CD4-positive, alpha-beta memory T cell (primary cell): Measurements from ENCODE around the gene CHRNA10. TPM values are rescaled to one million over a fixed set of nuclear protein-coding genes. Genes with fewer than 3 reads are reported as not detected.

Source experiments
- CTCF ChIA-PET: fragments of 350-600 bp; sonication (Branson Sonifier 250); formaldehyde crosslinking; loops from one replicate; lab custom pipeline; 2021; ENCODE audit warnings: inconsistent platforms; ENCODE audit not compliant: partially characterized antibody; lab: Charles Lee
- POLR2A ChIA-PET: fragments of 350-600 bp; sonication (Branson Sonifier 250); formaldehyde crosslinking; loops from one replicate; lab custom pipeline; 2021; ENCODE audit not compliant: partially characterized antibody; lab: Charles Lee
- DNase-seq, 5 donors: peaks; one replicate each; pipeline versions ENCODE4 v3.0.0 to v3.0.0-alpha.2; 2020 to 2022; ENCODE audit warnings: mixed read lengths in 1 of 5
- H3K27ac ChIP-seq: one replicate; pipeline ENCODE4 v1.7.0; 2013; ENCODE audit warnings: low read depth, low read length
- H3K27me3 ChIP-seq: 2 replicates; pipeline ENCODE4 v1.7.0; 2013; ENCODE audit warnings: mild to moderate bottlenecking, low read length, moderate library complexity; ENCODE audit not compliant: insufficient read depth
- H3K36me3 ChIP-seq: 2 replicates; pipeline ENCODE4 v1.7.0; 2013; ENCODE audit warnings: mild to moderate bottlenecking, low read length, moderate library complexity; ENCODE audit not compliant: insufficient read depth
- H3K4me1 ChIP-seq: 2 replicates; pipeline ENCODE4 v1.7.0; 2013; ENCODE audit warnings: mild to moderate bottlenecking, low read length, moderate library complexity; ENCODE audit not compliant: insufficient read depth
- H3K4me3 ChIP-seq, 2 donors: one replicate each; pipeline ENCODE4 v1.7.0; 2013; ENCODE audit warnings: low read length in 2 of 2, mild to moderate bottlenecking in 1 of 2
- H3K9me3 ChIP-seq, 2 donors: one replicate each; pipeline ENCODE4 v1.7.0; 2013; ENCODE audit warnings: low read length in 2 of 2, control low read depth in 1 of 2; ENCODE audit not compliant: control insufficient read depth in 1 of 2
- H3K27ac Mint-ChIP-seq, 7 donors: one replicate each; pipeline ENCODE4 v1.8.0; 2020 to 2021; ENCODE audit warnings: mixed read lengths in 7 of 7, mild to moderate bottlenecking in 6 of 7, inconsistent platforms in 3 of 7, moderate library complexity in 3 of 7
- H3K27me3 Mint-ChIP-seq, 2 donors: one replicate each; pipeline ENCODE4 v1.8.0; 2020 to 2021; ENCODE audit warnings: mixed read lengths in 2 of 2
- H3K36me3 Mint-ChIP-seq, 2 donors: one replicate each; pipeline ENCODE4 v1.8.0; 2020 to 2021; ENCODE audit warnings: mixed read lengths in 2 of 2, inconsistent platforms in 1 of 2, mild to moderate bottlenecking in 1 of 2
- H3K4me1 Mint-ChIP-seq, 4 donors: one replicate each; pipeline ENCODE4 v1.8.0; 2020 to 2021; ENCODE audit warnings: mixed read lengths in 4 of 4, mild to moderate bottlenecking in 1 of 4
- H3K4me3 Mint-ChIP-seq, 8 donors: one replicate each; pipeline ENCODE4 v1.8.0; 2020 to 2021; ENCODE audit warnings: mixed read lengths in 8 of 8, mild to moderate bottlenecking in 7 of 8, moderate library complexity in 6 of 8, inconsistent platforms in 3 of 8
- H3K9me3 Mint-ChIP-seq, 8 donors: one replicate each; pipeline ENCODE4 v1.8.0; 2020 to 2021; ENCODE audit warnings: mixed read lengths in 8 of 8, mild to moderate bottlenecking in 5 of 8, inconsistent platforms in 3 of 8, moderate library complexity in 1 of 8
- intact Hi-C: fragments of 100-400 bp; cut with micrococcal nuclease; formaldehyde crosslinking; loops from one replicate; pipeline ENCODE4 v1.15.1; 2023
- polyA plus RNA-seq, 2 donors: library from polyadenylated mRNA; unstranded; fragments of 300-500 nt; fragmentation: Illumina TruSeq; gene quantifications; one replicate each; pipeline ENCODE4 v1.2.3, GENCODE V29; 2021
- total RNA-seq, 2 experiments: library from RNA; stranded (reverse); gene quantifications; one replicate each; pipeline ENCODE4 v1.2.3, GENCODE V29; 2021

CHRNA10 gene
- total and polyA plus RNA-seq, 4 experiments from 2014 or later = 0.11 to 5.5 (median 4.6) TPM; not detected in 1

DNA sequence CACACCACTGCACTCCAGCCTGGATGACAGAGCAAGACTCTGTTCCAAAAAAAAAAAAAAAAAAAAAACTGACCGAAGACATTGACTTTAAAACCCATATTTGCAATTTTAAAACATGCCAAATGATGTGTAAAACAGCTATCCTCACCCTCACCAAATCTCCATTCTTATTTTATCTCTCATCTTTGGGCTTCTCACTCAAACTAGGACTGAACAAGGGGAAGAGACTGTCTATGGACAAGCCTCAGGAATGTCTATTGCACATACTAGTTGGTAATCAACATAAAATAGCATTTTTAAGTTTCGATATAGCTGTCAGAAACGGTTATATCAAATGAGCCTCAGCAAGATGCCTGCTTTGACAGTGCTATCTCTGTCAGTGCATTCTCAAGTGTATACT is 7.9 kb upstream of the CHRNA10 start:
- Mint-ChIP-seq H3K27ac (no peak overlapping the region), H3K4me1 (peaks cover 2 to 9% (median 6%) of the 10 kb centered on the region in 4 donors)

DNA sequence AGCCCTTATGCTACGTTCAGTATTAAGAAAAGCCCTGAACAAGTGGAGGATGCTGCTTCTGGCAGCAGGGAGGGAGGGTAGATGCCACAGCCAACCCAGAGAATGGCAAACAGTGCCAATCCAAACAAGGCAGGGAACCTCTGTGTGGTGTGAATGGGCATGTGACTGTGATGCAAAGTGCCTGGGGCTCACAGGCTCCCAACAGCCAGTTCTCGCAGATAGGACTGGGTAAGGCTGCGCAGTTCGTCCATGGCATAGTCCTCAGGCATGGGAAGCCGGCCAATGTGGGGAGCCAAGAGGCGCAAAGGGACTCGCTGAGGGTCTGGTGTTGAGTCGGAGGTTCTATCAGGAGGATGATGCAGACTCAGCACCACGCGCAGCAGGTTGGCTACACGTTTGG is 4.8 kb upstream of the CHRNA10 start:
- H3K4me1 ChIP-seq = no peaks in the 10 kb centered on the region
- CTCF ChIA-PET = no interaction called here
- H3K36me3 Mint-ChIP-seq = peaks cover 77 to 87% of the 10 kb centered on the region in 2 donors
- no peaks in the 10 kb centered on the region for H3K9me3 Mint-ChIP-seq
- H3K4me3 ChIP-seq = no peak overlapping the region
- peaks cover 74% of the 10 kb centered on the region for H3K36me3 ChIP-seq
- H3K27ac Mint-ChIP-seq = peak overlapping the region in 1 of 7 donors; percentile 19
- H3K4me1 Mint-ChIP-seq = peaks cover 0 to 1% (median 0%) of the 10 kb centered on the region in 4 donors
- H3K27me3 Mint-ChIP-seq = no peaks in the 10 kb centered on the region
- POLR2A ChIA-PET = no interaction called here
- no peaks in the 10 kb centered on the region for H3K9me3 ChIP-seq
- DNase-seq = no peak
- no peak overlapping the region for H3K4me3 Mint-ChIP-seq
- intact Hi-C loops = no loop called here
- no peak overlapping the region for H3K27ac ChIP-seq
- no peaks in the 10 kb centered on the region for H3K27me3 ChIP-seq

More for the DNA sequence above, 7.9 kb upstream of the CHRNA10 start:
- Mint-ChIP-seq H3K9me3 (no peaks in the 10 kb centered on the region), H3K36me3 (peaks cover 81 to 88% of the 10 kb centered on the region in 2 donors), H3K4me3 (no peak overlapping the region), H3K27me3 (no peaks in the 10 kb centered on the region)
- intact Hi-C loops = no loop called here
- H3K27me3 ChIP-seq = no peaks in the 10 kb centered on the region
- ChIA-PET POLR2A (no interaction called here), CTCF (no interaction called here)
- H3K36me3 ChIP-seq = peaks cover 82% of the 10 kb centered on the region
- H3K4me3 ChIP-seq = no peak overlapping the region
- DNase-seq = no peak
- peaks cover 5% of the 10 kb centered on the region for H3K4me1 ChIP-seq
- no peak overlapping the region for H3K27ac ChIP-seq
- H3K9me3 ChIP-seq = no peaks in the 10 kb centered on the region

DNA sequence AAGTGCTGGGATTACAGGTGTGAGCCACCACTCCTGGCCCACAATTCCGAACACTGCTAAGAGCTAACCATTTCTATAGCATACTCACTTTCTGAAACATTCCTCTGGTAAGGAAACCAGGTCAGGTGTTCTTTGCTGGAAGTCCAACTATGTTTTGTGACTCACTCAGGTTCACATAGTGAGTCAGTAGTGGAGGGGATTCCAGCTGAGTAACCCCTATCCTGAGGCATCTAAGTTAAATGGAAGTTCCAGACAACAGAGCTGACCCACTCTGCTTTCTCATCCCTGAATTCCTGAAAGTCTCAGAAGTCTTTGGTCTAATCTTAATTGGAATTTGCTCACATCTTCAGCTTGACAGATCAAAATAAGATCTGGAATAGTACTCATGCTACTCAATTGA is 3.0 kb upstream of the CHRNA10 start:
- Histone ChIP-seq H3K9me3 (no peaks in the 10 kb centered on the region), H3K4me1 (no peaks in the 10 kb centered on the region), H3K4me3 (no peak overlapping the region), H3K27ac (no peak overlapping the region), H3K27me3 (no peaks in the 10 kb centered on the region), H3K36me3 (peaks cover 73% of the 10 kb centered on the region)
- ChIA-PET POLR2A (no interaction called here), CTCF (interaction anchor here (1.0 kb wide), 1 partner anchor 15 kb away, joined by 3 read pairs; no protein-coding TSS in a partner anchor)
- Mint-ChIP-seq H3K4me3 (no peak overlapping the region), H3K9me3 (peaks cover 0 to 1% (median 0%) of the 10 kb centered on the region in 8 donors), H3K27me3 (no peaks in the 10 kb centered on the region), H3K27ac (no peak overlapping the region), H3K4me1 (peaks cover 0 to 1% (median 0%) of the 10 kb centered on the region in 4 donors), H3K36me3 (peaks cover 76 to 89% of the 10 kb centered on the region in 2 donors)
- intact Hi-C loops = no loop called here
- no peak for DNase-seq

DNA sequence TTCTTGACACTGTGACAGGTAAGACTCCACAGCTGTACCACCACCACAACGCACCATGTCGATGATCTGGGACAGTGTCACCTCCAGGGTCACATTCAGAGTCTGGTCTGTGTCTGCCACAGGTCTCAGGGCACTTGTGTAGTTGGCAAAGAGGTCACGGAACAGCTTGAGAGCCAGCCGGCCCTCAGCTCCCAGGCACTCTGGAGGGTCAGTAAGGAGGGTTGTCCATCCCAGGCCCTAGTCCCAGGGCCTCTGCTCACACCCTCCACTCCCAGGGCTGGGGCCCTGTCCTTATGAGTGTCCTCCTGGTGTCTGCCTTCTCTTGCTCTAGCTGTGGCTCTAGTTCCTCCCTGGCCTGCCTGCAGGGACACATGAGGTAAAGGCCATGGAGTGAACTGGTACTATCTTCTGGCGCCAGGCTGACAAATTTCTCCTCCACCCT is 1.4 kb downstream of the CHRNA10 start:
- Histone ChIP-seq H3K4me3 (no peak overlapping the region), H3K9me3 (no peaks in the 10 kb centered on the region), H3K36me3 (peaks cover 41% of the 10 kb centered on the region), H3K4me1 (no peaks in the 10 kb centered on the region), H3K27me3 (no peaks in the 10 kb centered on the region), H3K27ac (no peak overlapping the region)
- H3K4me3 Mint-ChIP-seq = no peak overlapping the region
- H3K36me3 Mint-ChIP-seq = peaks cover 77 to 80% of the 10 kb centered on the region in 2 donors
- H3K4me1 Mint-ChIP-seq = no peaks in the 10 kb centered on the region
- peak overlapping the region in 1 of 7 donors; percentile 56 for H3K27ac Mint-ChIP-seq
- no peak for DNase-seq
- H3K9me3 Mint-ChIP-seq = peaks cover 0 to 1% (median 0%) of the 10 kb centered on the region in 8 donors
- CTCF ChIA-PET = no interaction called here
- intact Hi-C loops = no loop called here
- no peaks in the 10 kb centered on the region for H3K27me3 Mint-ChIP-seq
- POLR2A ChIA-PET = no interaction called here

DNA sequence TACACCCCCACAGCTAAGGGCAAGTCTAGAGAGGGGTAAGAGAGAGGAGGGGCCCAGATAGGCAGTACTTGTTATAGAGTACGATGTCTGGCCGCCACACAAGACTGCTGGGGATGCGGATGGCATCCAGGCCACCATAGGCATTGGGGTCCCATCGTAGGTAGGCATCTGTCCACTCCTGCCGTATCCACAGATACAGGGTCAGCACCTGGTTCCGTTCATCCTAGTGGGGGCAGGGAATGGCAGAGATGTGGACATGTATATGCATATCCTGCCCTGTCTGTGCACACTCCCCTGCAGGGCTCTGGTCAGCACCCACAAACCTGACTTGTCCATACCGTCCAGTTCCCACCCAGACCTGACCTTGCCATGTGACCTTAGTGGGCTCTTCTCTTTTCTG is 2.1 kb downstream of the CHRNA10 start:
- ChIA-PET POLR2A (no interaction called here), CTCF (no interaction called here)
- Histone ChIP-seq H3K36me3 (peaks cover 35% of the 10 kb centered on the region), H3K27ac (no peak overlapping the region), H3K9me3 (no peaks in the 10 kb centered on the region), H3K4me1 (no peaks in the 10 kb centered on the region), H3K4me3 (no peak overlapping the region), H3K27me3 (no peaks in the 10 kb centered on the region)
- DNase-seq = no peak
- intact Hi-C loops = no loop called here
- H3K36me3 Mint-ChIP-seq = peaks cover 76% of the 10 kb centered on the region in 2 donors
- peaks cover 0 to 1% (median 0%) of the 10 kb centered on the region in 8 donors for H3K9me3 Mint-ChIP-seq
- H3K27ac Mint-ChIP-seq = peak overlapping the region in 4 of 7 donors; percentile 9 to 53 (median 38)
- no peaks in the 10 kb centered on the region for H3K4me1 Mint-ChIP-seq
- H3K27me3 Mint-ChIP-seq = no peaks in the 10 kb centered on the region
- H3K4me3 Mint-ChIP-seq = no peak overlapping the region

DNA sequence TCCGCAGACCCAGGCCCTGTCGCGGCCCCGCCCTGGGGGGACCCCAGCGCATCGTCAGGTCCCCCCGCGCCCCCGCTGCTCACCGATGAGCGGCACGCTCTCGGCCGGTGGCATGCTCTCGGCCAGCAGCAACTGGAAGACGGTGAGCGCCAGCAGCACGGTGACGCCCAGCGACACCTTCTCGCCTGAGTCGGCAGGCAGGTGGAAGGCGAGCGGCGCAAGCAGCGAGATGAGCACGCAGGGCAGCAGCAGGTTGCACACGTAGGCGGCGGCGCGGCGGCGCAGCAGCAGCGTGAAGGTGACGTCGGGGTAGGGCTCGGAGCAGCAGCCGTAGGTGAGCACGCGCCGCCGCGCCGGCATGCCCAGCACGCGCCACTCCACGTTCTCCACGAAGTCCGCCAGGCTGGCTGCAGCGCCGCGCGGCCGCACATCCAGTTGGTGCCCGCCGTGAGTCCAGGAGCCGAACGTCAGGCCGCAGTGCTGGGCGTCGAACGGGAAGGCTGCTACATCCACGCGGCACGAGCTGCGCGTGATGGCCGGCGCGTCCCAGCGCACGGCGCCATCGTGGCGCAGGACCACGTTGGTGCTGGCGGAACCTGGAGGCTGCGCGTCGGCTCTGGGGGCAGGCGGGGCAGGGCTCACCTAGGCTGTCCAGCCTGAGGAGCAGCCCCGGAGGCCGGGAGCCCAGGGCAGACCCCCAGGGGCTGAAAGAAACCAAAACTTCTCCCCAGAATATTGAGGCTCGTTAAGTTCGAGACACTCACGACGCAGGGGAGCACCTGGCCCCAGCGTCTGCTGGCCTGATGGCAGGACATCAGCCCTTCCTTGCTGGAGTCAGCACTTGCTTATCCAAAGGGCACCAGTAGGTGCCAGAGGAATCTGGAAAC is 3.8 kb downstream of the CHRNA10 start:
- no peak for DNase-seq
- no peak overlapping the region for H3K4me3 Mint-ChIP-seq
- Histone ChIP-seq H3K4me1 (no peaks in the 10 kb centered on the region), H3K36me3 (peaks cover 23% of the 10 kb centered on the region), H3K27ac (no peak overlapping the region), H3K9me3 (no peaks in the 10 kb centered on the region), H3K4me3 (no peak overlapping the region), H3K27me3 (no peaks in the 10 kb centered on the region)
- H3K9me3 Mint-ChIP-seq = peaks cover 0 to 1% (median 0%) of the 10 kb centered on the region in 8 donors
- intact Hi-C loops = no loop called here
- CTCF ChIA-PET = no interaction called here
- peaks cover 0 to 3% (median 0%) of the 10 kb centered on the region in 4 donors for H3K4me1 Mint-ChIP-seq
- peaks cover 61 to 69% of the 10 kb centered on the region in 2 donors for H3K36me3 Mint-ChIP-seq
- POLR2A ChIA-PET = no interaction called here
- no peaks in the 10 kb centered on the region for H3K27me3 Mint-ChIP-seq
- H3K27ac Mint-ChIP-seq = no peak overlapping the region

DNA sequence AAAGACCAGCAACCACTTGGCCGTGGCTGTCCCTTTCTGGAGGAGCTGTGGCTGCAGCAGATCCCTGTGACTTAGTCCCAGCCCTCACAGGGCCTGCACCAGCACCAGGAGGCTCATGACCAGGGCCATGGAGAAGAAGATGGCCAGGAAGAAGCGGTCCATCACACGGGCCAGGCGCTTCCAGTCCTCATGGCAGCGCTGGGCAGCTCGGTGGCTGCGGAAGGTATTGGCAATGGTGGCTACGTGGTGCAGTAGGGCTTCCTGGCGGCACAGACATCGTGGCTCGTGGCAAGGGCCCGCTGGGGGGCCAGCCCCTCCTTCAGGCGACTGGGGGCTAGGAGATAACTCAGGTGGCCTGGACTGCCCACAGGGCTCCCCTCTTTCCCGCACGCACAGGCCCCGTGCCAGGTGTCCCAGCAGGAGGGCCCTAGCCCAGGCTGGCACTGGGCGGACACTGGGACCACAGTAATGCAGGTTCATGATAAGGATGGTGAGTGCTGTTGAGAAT is 5.1 kb downstream of the CHRNA10 start:
- Mint-ChIP-seq H3K27ac (no peak overlapping the region), H3K9me3 (peaks cover 0 to 1% (median 0%) of the 10 kb centered on the region in 8 donors), H3K4me3 (no peak overlapping the region), H3K4me1 (peaks cover 0 to 3% (median 0%) of the 10 kb centered on the region in 4 donors), H3K36me3 (peaks cover 51 to 62% of the 10 kb centered on the region in 2 donors), H3K27me3 (no peaks in the 10 kb centered on the region)
- no peaks in the 10 kb centered on the region for H3K4me1 ChIP-seq
- POLR2A ChIA-PET = no interaction called here
- intact Hi-C loops = no loop called here
- no peak for DNase-seq
- H3K27me3 ChIP-seq = no peaks in the 10 kb centered on the region
- CTCF ChIA-PET = no interaction called here
- H3K27ac ChIP-seq = no peak overlapping the region
- no peak overlapping the region for H3K4me3 ChIP-seq
- peaks cover 18% of the 10 kb centered on the region for H3K36me3 ChIP-seq
- no peaks in the 10 kb centered on the region for H3K9me3 ChIP-seq
